ENCODE data around the gene ACAN. TPM values are rescaled to one million over a fixed set of nuclear protein-coding genes. Genes with fewer than 3 reads are reported as not detected.

ACAN gene
- total and polyA plus RNA-seq, 2 of the 8 experiments (the other 6 are each of a cell fraction or from before 2014, with no cell fraction given), result 0.71 to 0.73 TPM

GRCh38 chr15:88845616-88846015 is 42.4 kb downstream of the ACAN start (continued):
- no peak for TF ChIP-seq CHD7 (IDR thresholded peaks at IDR 0.05; ENCODE audit: insufficient replicate concordance, low read length)
- TF ChIP-seq RXRA (IDR thresholded peaks at IDR 0.05; ENCODE audit: insufficient read depth, low read depth, low read length), result no peak
- no peak for TF ChIP-seq BCL11A (IDR thresholded peaks at IDR 0.05; ENCODE audit: low read depth in 2 of 2, low read length in 2 of 2)
- TF ChIP-seq BACH1 (IDR thresholded peaks at IDR 0.05; ENCODE audit: low read length), result no peak
- no peak for TF ChIP-seq POU5F1 (IDR thresholded peaks at IDR 0.05; ENCODE audit: low read depth, low read length)
- TF ChIP-seq RBBP5 (IDR thresholded peaks at IDR 0.05; ENCODE audit: borderline replicate concordance, low read depth, low read length), result no peak
- TF ChIP-seq GTF2F1 (IDR thresholded peaks at IDR 0.05; ENCODE audit: borderline replicate concordance, low read depth, low read length), result no peak
